H54 (cell line): ENCODE results near the gene LINS1.

Experiments
- DNase-seq: peaks from one replicate; pipeline ENCODE4 v3.0.0; 2011; ENCODE audit warnings: low spot score, mixed read lengths; ENCODE audit not compliant: insufficient read length
- FAIRE-seq: peaks from 3 replicates; lab custom pipeline; 2011; peaks lifted over from hg19 to GRCh38; lab: Jason Lieb, UNC
- POLR2A ChIP-seq: IDR thresholded peaks from 2 replicates; pipeline ENCODE4 v1.6.1; 2011; ENCODE audit warnings: low read depth, mild to moderate bottlenecking, low read length

LINS1 gene

DNA sequence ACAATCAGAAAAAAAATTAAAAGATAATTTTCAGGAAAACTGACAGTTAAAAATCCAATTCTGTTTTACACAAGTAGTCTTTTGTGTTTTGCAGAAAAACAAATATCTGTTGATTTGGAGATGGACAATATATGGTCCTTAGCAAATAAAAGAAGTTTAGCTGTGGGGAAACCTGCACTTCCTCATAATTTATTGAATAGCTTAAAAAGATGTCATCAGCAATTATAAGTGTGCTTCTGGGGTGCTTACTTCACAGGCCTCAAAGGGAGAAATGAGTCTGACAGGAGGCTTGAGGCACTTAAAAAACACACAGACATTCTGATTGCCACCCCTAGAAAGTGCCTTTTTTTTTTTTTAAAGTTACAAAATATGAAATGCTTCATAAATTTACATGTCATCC is 41.7 kb downstream of the LINS1 start:
- DNase-seq: no peak
- no peak for TF ChIP-seq POLR2A
- FAIRE-seq: no peak

DNA sequence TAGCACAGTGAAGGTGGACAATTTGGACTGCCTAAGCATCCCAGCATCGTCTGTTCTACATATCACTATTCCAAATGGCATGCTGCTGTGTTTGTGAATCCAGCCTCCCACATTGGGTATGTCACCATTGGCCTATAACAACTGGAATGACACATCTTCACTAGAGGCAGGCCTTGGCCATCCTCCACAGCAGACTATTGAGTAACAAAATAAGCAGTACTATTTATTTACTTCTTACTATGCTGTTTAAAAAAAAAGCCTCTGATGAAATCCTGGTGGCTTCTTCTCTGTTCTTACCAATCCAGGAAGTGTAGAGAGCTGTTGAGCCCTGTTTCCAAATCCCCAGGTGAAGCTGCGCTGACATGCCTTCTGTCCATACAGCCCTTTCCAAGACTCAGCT is 42.7 kb downstream of the LINS1 start:
- DNase-seq: no peak
- FAIRE-seq: no peak
- TF ChIP-seq POLR2A: no peak

DNA sequence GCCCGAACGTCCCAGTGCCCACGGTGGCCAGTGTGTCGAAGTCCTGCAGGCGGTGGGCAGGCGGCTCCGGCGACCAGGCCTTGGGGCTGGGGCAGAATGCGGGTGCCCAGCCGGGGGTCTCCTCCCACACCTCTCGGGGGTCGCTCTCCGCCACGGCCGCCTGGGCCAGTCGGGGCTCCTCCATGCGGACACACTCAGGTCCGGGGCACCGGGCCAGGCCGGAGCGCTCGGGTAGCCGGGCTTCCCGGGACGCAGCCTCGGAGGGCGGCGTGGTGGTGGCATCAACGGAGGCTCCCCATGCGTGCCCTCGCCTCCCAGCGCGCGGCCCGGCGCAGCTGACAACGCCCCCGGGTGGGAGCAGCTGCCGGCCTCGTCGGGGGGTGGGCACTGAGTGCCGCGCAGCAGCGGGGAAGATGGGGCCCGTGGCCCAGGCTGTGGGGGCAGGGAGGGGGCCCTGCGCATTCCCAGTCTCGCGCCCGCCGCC is 43.2 kb downstream of the LINS1 start:
- FAIRE-seq: no peak
- no peak for DNase-seq
- no peak for TF ChIP-seq POLR2A

DNA sequence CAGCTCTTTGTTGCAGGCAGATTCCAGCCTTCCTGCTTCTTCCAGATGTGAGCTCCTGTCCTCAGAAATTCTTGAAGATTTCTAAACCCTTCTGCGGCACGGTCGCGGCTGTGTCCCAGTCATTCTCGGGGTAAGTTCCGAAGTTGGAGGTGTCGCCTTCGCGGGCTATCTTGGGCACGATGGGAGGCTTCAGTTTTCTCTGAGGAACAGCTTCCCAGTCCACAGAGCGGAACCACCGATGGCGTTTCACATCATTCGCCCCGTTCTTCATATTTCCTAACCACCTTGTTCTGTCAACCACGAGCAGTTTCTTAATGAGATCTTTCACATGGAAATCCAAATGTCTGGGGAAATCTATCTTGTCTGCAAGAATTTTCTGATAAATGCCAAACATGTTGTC is 48.5 kb downstream of the LINS1 start:
- FAIRE-seq (no peak), DNase-seq (no peak)
- no peak for TF ChIP-seq POLR2A

DNA sequence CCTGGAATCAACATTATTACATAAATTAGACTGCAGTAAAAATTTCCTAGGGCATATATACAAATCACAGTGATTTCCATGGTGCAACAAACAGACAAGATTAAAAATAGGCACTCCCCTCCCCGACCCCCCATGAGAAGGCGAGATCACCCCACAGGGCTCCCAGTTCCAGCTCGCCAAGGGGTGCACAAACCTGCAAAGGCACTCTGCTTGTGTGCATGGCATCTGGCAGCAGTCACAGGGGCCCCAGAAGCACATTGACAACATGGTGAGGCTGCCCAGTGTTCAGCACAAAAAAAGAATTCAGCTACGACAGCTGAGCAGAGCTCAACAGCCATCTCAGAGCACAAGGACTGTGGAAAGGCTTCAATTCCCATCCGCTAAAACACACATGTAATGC is 54.0 kb downstream of the LINS1 start:
- TF ChIP-seq POLR2A: no peak
- no peak for DNase-seq

DNA sequence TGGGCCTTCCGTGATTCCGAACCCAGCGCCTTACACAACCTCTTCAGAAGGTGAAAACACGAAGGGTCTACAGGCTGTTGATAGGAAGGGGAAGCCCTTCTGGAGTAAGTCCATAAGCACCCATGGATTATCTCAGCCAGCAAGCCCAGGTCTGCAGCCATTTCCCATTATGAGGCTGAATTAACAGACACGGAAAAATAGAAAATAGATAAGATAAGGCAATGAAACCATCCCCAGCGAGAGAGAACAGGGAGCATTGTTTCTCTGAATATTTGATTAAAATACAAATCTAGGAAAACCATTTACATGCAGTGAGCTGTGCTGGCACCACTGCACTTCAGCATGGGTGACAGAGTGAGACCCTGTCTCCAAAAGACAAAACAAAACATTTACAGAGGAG is 57.0 kb downstream of the LINS1 start:
- FAIRE-seq: no peak
- DNase-seq: no peak
- no peak for TF ChIP-seq POLR2A

More for the DNA sequence above, 54.0 kb downstream of the LINS1 start:
- no peak for FAIRE-seq

DNA sequence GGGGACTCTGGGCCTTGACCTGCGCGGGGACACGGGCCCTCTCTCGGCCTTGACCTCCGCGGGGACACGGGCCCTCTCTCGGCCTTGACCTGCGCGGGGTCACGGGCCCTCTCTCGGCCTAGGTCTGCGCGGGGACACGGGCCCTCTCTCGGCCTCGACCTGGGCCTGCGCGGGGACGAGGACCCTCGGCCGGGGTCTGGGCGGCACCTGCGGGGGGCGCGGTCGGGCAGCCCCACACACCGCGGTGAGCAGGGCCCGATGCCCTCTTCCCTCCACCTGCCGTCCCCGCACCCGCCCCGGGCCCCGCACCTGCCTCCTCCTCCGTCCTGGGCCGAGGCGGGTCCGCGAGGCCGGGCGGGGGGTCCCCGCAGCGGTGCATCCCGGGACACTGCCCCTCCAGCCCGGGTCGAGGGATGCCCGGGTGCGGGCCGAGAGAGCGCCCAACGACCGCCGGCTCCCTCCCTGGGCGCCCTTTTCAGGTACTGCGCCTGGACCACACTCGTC is 57.6 kb downstream of the LINS1 start:
- no peak for TF ChIP-seq POLR2A
- DNase-seq: no peak
- no peak for FAIRE-seq

DNA sequence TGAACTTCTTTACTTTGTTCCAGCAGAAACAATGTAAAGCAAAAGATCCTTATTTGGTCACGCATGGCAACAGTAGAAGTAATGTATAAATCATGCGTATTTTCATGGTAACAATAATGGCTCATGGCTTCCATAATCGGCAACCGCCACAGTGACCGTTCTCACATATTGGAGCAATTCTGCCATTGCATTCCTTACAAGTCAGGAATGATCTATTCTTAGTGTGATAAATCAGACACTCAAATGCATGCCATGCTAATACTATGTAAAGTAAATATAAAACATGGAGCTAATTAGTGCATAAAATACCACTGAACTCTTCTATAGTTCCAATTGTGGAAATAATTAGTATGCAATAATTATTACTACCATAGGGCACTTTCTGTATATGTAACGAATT is 59.7 kb downstream of the LINS1 start:
- no peak for DNase-seq
- no peak for TF ChIP-seq POLR2A
- FAIRE-seq: no peak

DNA sequence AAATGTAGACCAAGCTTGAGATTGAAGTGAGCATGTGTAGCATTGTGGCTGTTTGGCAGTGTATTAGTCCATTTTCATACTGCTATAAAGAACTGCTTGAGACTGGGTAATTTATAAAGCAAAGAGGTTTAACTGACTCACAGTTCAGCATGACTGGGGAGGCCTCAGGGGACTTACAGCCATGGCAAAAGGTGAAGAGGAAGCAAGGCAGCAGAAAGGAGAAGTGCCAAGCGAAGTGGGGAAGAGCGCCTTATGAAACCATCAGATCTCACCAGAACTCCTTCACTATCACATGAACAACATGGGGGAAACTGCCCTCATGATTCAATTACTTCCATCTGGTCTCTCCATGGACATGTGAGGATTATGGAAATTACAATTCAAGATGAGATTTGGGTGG is 64.7 kb downstream of the LINS1 start:
- FAIRE-seq (no peak), DNase-seq (no peak)
- TF ChIP-seq POLR2A: no peak

DNA sequence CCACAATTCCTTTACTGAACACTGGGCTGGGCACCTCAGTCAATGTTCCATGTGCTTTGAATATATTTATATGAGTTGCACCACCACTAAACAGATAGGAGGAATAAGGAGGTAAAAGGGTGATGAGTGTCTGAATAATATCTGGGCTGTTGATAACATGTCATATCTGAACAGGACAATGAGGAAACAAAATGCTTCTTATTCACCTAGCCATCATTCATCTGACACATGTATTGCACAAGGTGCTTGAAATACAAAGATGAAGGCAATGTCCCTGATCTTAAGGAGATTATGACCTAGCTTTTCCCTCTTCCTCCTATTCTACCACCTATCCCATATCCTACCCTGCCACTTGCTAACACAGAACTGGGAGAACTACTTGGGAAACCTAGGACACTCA is 65.3 kb downstream of the LINS1 start:
- TF ChIP-seq POLR2A: no peak
- DNase-seq: no peak
- no peak for FAIRE-seq

DNA sequence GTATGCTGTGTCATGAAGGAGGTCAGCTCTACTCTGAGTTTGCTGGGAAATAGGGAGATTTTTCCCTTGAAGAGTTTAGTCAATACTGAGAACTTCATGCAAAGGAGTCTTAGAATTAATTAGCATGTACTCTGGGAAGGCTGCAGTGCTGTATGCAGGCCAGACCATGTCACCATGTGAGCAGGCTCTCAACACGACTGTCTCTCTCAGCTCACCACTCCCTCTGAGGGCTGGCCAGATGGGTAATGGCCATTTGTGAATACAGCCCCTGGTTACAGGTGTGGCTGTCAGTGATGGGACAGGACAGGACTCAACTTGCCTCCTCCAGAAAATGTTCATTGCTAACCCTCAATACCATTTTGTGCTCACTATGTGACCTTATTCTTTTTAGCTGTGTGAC is 68.1 kb downstream of the LINS1 start:
- DNase-seq: no peak
- no peak for FAIRE-seq
- no peak for TF ChIP-seq POLR2A

DNA sequence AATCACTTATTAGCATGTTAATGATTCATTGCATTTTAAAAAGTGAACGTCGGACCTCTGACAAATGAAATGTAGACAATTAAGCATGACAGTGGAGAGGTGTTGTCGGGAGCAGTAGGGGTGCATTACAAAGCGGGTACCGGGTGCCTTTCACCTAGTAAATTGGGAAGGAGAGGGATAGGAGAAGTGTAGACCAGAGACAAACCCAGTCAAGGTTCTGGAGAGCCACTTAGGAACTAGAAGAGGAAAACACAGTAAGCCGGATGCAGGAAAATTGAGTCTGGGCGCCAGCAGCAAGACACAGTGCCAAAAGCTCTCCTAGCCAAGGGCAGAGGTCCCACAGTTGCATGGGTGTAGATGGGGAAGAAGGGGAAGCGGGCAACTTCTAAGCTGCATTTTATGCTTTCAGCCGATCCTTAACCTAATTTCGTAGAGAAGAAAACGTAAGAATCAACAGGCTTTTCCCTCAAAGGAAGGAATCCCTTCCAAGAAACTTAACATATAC is 70.1 kb downstream of the LINS1 start:
- DNase-seq (no peak), FAIRE-seq (no peak)
- TF ChIP-seq POLR2A: no peak

DNA sequence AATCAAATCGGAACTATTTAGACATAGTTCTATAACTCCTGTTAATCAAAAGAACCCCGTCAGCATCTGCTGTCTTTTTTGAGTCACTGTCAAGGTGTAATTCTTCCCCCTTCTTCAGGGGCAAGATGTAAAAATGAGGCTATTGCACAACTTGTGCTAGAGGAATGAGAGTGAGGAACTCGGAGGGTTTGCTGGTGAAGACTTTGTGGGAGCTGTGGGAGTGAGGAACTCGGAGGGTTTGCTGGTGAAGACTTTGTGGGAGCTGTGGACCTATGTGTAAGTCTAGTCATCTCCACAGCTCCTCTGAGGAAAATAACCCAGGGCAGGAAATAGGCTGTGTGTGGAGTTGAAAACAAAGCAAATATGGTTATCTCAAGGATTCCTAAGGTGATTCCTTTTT is 70.8 kb downstream of the LINS1 start:
- TF ChIP-seq POLR2A: no peak
- no peak for DNase-seq
- no peak for FAIRE-seq

DNA sequence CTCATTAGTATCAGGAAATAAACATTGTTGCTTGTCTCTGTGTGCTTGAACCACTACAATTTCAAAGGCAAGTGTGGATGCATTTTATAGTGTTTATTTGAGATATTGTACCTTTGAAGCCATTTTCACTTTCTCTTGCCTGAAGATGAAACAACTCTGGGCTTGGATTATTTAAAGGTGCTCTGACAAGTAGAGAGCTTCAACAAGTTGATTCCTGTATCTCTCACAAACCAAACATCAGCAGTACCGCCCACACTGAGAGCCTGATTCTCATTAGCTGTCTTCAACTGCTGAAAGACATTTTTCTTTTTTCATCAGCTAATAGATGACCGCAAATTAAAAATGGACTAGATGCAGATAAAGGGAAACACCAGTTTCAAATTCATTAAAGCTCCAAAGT is 72.4 kb downstream of the LINS1 start:
- FAIRE-seq (no peak), DNase-seq (no peak)
- TF ChIP-seq POLR2A: no peak

DNA sequence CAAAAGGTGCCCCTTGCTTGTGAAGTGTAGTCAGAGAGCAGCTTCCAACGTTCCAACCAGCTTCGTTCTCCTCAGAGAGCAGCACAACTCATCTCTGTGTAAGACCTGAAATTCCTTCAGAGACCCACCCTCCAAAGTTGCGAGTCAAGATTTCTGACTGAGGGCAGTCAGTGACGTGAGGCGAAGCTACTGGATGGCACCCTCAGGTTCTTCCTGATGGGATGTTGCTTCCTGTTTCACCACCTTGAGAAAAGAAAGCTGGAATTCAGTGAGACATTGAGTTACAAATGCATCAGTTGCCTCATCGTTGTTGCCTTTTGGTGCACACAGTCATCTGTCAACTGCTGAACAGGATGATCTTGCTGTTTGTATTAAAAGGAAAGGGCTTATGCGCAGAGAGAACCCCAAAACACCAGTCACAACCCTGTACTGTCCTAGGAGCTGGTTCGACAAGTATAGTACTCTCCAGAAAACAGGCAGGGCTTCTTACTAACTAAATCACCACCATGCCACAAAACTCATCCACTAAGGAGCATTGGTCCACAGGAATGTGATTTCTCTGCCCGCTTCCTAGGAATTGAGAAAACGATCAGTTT is 73.1 kb downstream of the LINS1 start, which contains the start of gene CERS3:
Gene CERS3, minus strand, starts transcription at position 118 of the 596 bp plus-strand sequence. CDS start 27,101 bp downstream, outside the sequence.
- DNase-seq (no peak), FAIRE-seq (no peak)
- TF ChIP-seq POLR2A: no peak

DNA sequence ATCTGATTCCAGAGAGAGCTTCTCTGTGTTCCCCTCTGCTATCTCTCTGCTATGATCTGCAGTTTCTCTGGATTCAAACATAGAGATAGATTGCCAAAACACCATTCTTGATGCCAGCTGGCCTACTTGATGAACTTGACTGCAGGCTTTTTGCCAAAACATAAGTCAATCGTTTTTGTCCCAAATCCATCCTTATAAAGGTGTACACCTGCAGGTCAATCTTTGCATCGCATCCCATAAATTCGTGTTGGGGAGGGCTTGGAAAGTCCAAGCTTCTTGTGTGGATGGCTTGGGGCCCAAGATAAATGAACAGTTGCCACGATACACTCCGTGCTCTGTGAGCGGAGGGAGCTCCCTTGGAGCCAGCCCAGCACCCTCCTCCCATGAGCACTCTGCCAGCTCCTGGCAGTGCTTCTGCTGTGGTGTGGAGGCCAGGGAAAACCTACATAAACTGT is 75.9 kb downstream of the LINS1 start:
- FAIRE-seq (no peak), DNase-seq (no peak)
- no peak for TF ChIP-seq POLR2A
